WTC11 (cell line): ENCODE measurements around the gene GFRA1.

Experiments used
- OVOL2 ChIP-seq: fragments of 250-450 bp; sonication (Bioruptor Pico); IDR thresholded peaks from 2 replicates; pipeline ENCODE4 v1.9.0; 2021; ENCODE audit warnings: mild to moderate bottlenecking, borderline replicate concordance
- SMAD3 ChIP-seq: sonication (generic); formaldehyde crosslinking; IDR thresholded peaks from 2 replicates; pipeline ENCODE4 v1.8.0; 2022; ENCODE audit warnings: missing genetic modification reagents, mild to moderate bottlenecking, borderline replicate concordance
- TF ChIP-seq, protein P1 (sequence below): fragments of 200-600 bp; IDR thresholded peaks from 2 replicates; pipeline ENCODE4 v1.8.0; 2022; ENCODE audit warnings: antibody characterized with exemption

DNA sequence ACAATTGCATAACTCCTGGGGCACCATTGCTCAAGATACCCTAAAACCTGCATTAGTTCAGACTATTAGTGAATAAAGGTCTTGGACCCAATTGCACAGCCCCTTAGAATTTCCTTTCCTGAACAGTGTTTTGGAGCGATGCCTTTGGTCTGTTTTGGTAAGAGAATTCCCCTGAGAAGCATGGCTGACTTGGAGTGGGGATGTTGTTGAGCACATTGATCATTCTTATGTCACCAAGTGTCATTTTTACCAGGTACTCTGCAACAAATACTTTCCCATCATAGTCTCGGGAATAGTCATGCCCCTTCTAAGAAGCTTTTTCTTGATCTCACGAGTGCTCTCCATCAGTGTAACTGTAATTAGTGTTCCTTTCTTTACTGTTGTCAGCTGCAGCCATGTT, 229.7 kb downstream of the GFRA1 start:
- TF ChIP-seq, protein P1, sequence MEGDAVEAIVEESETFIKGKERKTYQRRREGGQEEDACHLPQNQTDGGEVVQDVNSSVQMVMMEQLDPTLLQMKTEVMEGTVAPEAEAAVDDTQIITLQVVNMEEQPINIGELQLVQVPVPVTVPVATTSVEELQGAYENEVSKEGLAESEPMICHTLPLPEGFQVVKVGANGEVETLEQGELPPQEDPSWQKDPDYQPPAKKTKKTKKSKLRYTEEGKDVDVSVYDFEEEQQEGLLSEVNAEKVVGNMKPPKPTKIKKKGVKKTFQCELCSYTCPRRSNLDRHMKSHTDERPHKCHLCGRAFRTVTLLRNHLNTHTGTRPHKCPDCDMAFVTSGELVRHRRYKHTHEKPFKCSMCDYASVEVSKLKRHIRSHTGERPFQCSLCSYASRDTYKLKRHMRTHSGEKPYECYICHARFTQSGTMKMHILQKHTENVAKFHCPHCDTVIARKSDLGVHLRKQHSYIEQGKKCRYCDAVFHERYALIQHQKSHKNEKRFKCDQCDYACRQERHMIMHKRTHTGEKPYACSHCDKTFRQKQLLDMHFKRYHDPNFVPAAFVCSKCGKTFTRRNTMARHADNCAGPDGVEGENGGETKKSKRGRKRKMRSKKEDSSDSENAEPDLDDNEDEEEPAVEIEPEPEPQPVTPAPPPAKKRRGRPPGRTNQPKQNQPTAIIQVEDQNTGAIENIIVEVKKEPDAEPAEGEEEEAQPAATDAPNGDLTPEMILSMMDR: no peak
- TF ChIP-seq SMAD3 (CRISPR knock-in tag): no peak
- TF ChIP-seq OVOL2 (CRISPR knock-in tag): no peak
